Measurements from ENCODE around the gene STIM1.

The STIM1 gene

GRCh38 chr11:3925513-3925912, 70.0 kb downstream of the STIM1 start:
- DNase-seq, result no peak

- no peak for DNase-seq
Measured at GRCh38 chr11:3926458-3927095, 71.1 kb downstream of the STIM1 start.

GRCh38 chr11:3927129-3927796, 71.8 kb downstream of the STIM1 start:
- DNase-seq, result no peak

- DNase-seq, result no peak
Measured at GRCh38 chr11:3929232-3929631, 73.8 kb downstream of the STIM1 start.

- DNase-seq, result no peak
Measured at GRCh38 chr11:3929649-3930048, 74.2 kb downstream of the STIM1 start.

GRCh38 chr11:3932698-3933097, 77.2 kb downstream of the STIM1 start:
- DNase-seq, result no peak

GRCh38 chr11:3933165-3933628, 77.7 kb downstream of the STIM1 start:
- no peak for DNase-seq

- DNase-seq, result no peak
Measured at GRCh38 chr11:3934658-3935057, 79.2 kb downstream of the STIM1 start.

- no peak for DNase-seq
Measured at GRCh38 chr11:3936517-3936916, 81.1 kb downstream of the STIM1 start.

- DNase-seq, result no peak
Measured at GRCh38 chr11:3939211-3939610, 83.7 kb downstream of the STIM1 start.

- no peak for DNase-seq
Measured at GRCh38 chr11:3939651-3940190, 84.3 kb downstream of the STIM1 start.

GRCh38 chr11:3942160-3942955, 86.9 kb downstream of the STIM1 start:
- DNase-seq, result no peak

GRCh38 chr11:3942956-3943497, 87.6 kb downstream of the STIM1 start:
- no peak for DNase-seq

- DNase-seq, result no peak
Measured at GRCh38 chr11:3944198-3944597, 88.7 kb downstream of the STIM1 start.

- DNase-seq, result no peak
Measured at GRCh38 chr11:3946455-3947017, 91.1 kb downstream of the STIM1 start.

- DNase-seq, result no peak
Measured at GRCh38 chr11:3947061-3947460, 91.6 kb downstream of the STIM1 start.

GRCh38 chr11:3949125-3949524, 93.7 kb downstream of the STIM1 start:
- DNase-seq, result no peak

- DNase-seq, result no peak
Measured at GRCh38 chr11:3950996-3951660, 95.7 kb downstream of the STIM1 start.

GRCh38 chr11:3952715-3953114, 97.3 kb downstream of the STIM1 start:
- no peak for DNase-seq

GRCh38 chr11:3953327-3953726, 97.9 kb downstream of the STIM1 start:
- DNase-seq, result no peak

GRCh38 chr11:3954448-3955298, 99.2 kb downstream of the STIM1 start:
- no peak for DNase-seq

- no peak for DNase-seq
Measured at GRCh38 chr11:3955299-3955665, 99.8 kb downstream of the STIM1 start.

All from NCI-H2081 treated with DMSO at 0.1 percent for 48 hours (cell line).